HG02642 (cell line): ENCODE measurements around the gene GCGR.
"Not testable (repeated sequence)": the region's sequence is repeated elsewhere in the genome, so short reads cannot be mapped to it uniquely, and the experiment has no call there.

Source experiments
- ATAC-seq: cut with Tn5 transposase; IDR thresholded peaks from one replicate; pipeline ENCODE4 v1.9.1; 2021; ENCODE audit warnings: mild to moderate bottlenecking; ENCODE audit not compliant: unreplicated experiment, poor library complexity

The GCGR gene

GRCh38 chr17:81831957-81832607, 28.1 kb downstream of the GCGR start:
- no peak for ATAC-seq

- ATAC-seq, result peak; percentile 74
Observed at GRCh38 chr17:81832608-81833159, 28.7 kb downstream of the GCGR start.

GRCh38 chr17:81833160-81833920, 29.4 kb downstream of the GCGR start, which contains the start of gene MCRIP1:
MCRIP1 (minus strand) TSS chr17:81833291; CDS start chr17:81824506, 8,785 bp downstream.
- peak; percentile 77 for ATAC-seq

GRCh38 chr17:81833921-81834830, 30.2 kb downstream of the GCGR start:
- no peak for ATAC-seq

GRCh38 chr17:81834831-81835267, 30.9 kb downstream of the GCGR start, which contains the start of gene PPP1R27:
PPP1R27 (minus strand) TSS chr17:81835050; CDS start chr17:81834953, 97 bp downstream.
- no peak for ATAC-seq

GRCh38 chr17:81837641-81838040, 33.7 kb downstream of the GCGR start:
- no peak for ATAC-seq

- no peak for ATAC-seq
Observed at GRCh38 chr17:81838753-81839255, 34.9 kb downstream of the GCGR start.

- no peak for ATAC-seq
Observed at GRCh38 chr17:81839301-81839700, 35.4 kb downstream of the GCGR start.

- not testable (repeated sequence) for ATAC-seq
Observed at GRCh38 chr17:81840059-81840458, 36.1 kb downstream of the GCGR start.

- no peak for ATAC-seq
Observed at GRCh38 chr17:81840826-81841778, 37.2 kb downstream of the GCGR start.

GRCh38 chr17:81841866-81842265, 37.9 kb downstream of the GCGR start:
- no peak for ATAC-seq

- no peak for ATAC-seq
Observed at GRCh38 chr17:81842378-81842724, 38.4 kb downstream of the GCGR start.

GRCh38 chr17:81842725-81843504, 39.0 kb downstream of the GCGR start:
- ATAC-seq, result no peak

- no peak for ATAC-seq
Observed at GRCh38 chr17:81843713-81844326, 39.9 kb downstream of the GCGR start.

- ATAC-seq, result no peak
Observed at GRCh38 chr17:81844327-81844851, 40.4 kb downstream of the GCGR start.

GRCh38 chr17:81844887-81845286, 40.9 kb downstream of the GCGR start:
- ATAC-seq, result no peak

- no peak for ATAC-seq
Observed at GRCh38 chr17:81845361-81845760, 41.4 kb downstream of the GCGR start.
